ENCODE results near the gene NALCN. TPM values are rescaled to one million over a fixed set of nuclear protein-coding genes. Genes with fewer than 3 reads are reported as not detected.

Gene NALCN
- total and polyA plus RNA-seq, 5 experiments from 2014 or later: not detected

GRCh38 chr13:101434486-101434885, 18.2 kb upstream of the NALCN start:
- no peaks in the 10 kb centered on the region for H3K36me3 Mint-ChIP-seq
- DNase-seq (no peak), ATAC-seq (no peak)
- H3K9me3 Mint-ChIP-seq: peaks cover 0 to 7% (median 0%) of the 10 kb centered on the region in 9 donors
- POLR2A ChIA-PET: no interaction called here
- H3K27ac Mint-ChIP-seq: no peak overlapping the region
- peaks cover 6 to 18% (median 9%) of the 10 kb centered on the region in 5 donors for H3K27me3 Mint-ChIP-seq
- H3K4me3 Mint-ChIP-seq: no peak overlapping the region
- H3K4me1 Mint-ChIP-seq: no peaks in the 10 kb centered on the region

GRCh38 chr13:101433895-101434294, 17.6 kb upstream of the NALCN start:
- ATAC-seq (no peak), DNase-seq (no peak)
- Mint-ChIP-seq H3K27ac (peak overlapping the region in 1 of 10 donors; percentile 11), H3K9me3 (peaks cover 0 to 7% (median 0%) of the 10 kb centered on the region in 9 donors), H3K4me3 (no peak overlapping the region), H3K36me3 (no peaks in the 10 kb centered on the region), H3K27me3 (peaks cover 6 to 18% (median 12%) of the 10 kb centered on the region in 5 donors), H3K4me1 (no peaks in the 10 kb centered on the region)
- POLR2A ChIA-PET: no interaction called here

- H3K9me3 Mint-ChIP-seq: peaks cover 0 to 7% (median 0%) of the 10 kb centered on the region in 9 donors
- ATAC-seq: no peak
- no peak overlapping the region for H3K27ac Mint-ChIP-seq
- H3K4me1 Mint-ChIP-seq: no peaks in the 10 kb centered on the region
- DNase-seq: no peak
- no peak overlapping the region for H3K4me3 Mint-ChIP-seq
- H3K36me3 Mint-ChIP-seq: no peaks in the 10 kb centered on the region
- POLR2A ChIA-PET: no interaction called here
- peaks cover 4 to 21% (median 10%) of the 10 kb centered on the region in 5 donors for H3K27me3 Mint-ChIP-seq
Measured at GRCh38 chr13:101429733-101430132, 13.4 kb upstream of the NALCN start.

GRCh38 chr13:101425623-101426022, 9.3 kb upstream of the NALCN start:
- POLR2A ChIA-PET: no interaction called here
- H3K4me3 Mint-ChIP-seq: no peak overlapping the region
- H3K36me3 Mint-ChIP-seq: no peaks in the 10 kb centered on the region
- no peak overlapping the region for H3K27ac Mint-ChIP-seq
- H3K27me3 Mint-ChIP-seq: peaks cover 0 to 11% (median 3%) of the 10 kb centered on the region in 5 donors
- H3K9me3 Mint-ChIP-seq: peaks cover 0 to 6% (median 0%) of the 10 kb centered on the region in 9 donors
- H3K4me1 Mint-ChIP-seq: no peaks in the 10 kb centered on the region
- ATAC-seq (no peak), DNase-seq (no peak)

- no peaks in the 10 kb centered on the region for H3K4me1 Mint-ChIP-seq
- no peak overlapping the region for H3K27ac Mint-ChIP-seq
- H3K9me3 Mint-ChIP-seq: peaks cover 0 to 6% (median 0%) of the 10 kb centered on the region in 9 donors
- POLR2A ChIA-PET: no interaction called here
- no peak for ATAC-seq
- H3K4me3 Mint-ChIP-seq: no peak overlapping the region
- H3K27me3 Mint-ChIP-seq: peaks cover 2 to 11% (median 3%) of the 10 kb centered on the region in 5 donors
- DNase-seq: no peak
- H3K36me3 Mint-ChIP-seq: no peaks in the 10 kb centered on the region
Measured at GRCh38 chr13:101425156-101425471, 8.8 kb upstream of the NALCN start.

GRCh38 chr13:101424381-101425155, 8.3 kb upstream of the NALCN start:
- ATAC-seq (no peak), DNase-seq (no peak)
- no peak overlapping the region for H3K4me3 Mint-ChIP-seq
- H3K4me1 Mint-ChIP-seq: no peaks in the 10 kb centered on the region
- POLR2A ChIA-PET: no interaction called here
- H3K9me3 Mint-ChIP-seq: peaks cover 0 to 6% (median 0%) of the 10 kb centered on the region in 9 donors
- peaks cover 2 to 13% (median 4%) of the 10 kb centered on the region in 5 donors for H3K27me3 Mint-ChIP-seq
- H3K27ac Mint-ChIP-seq: no peak overlapping the region
- H3K36me3 Mint-ChIP-seq: no peaks in the 10 kb centered on the region

GRCh38 chr13:101423872-101424271, 7.6 kb upstream of the NALCN start:
- POLR2A ChIA-PET: no interaction called here
- H3K4me3 Mint-ChIP-seq: no peak overlapping the region
- H3K4me1 Mint-ChIP-seq: no peaks in the 10 kb centered on the region

GRCh38 chr13:101417501-101417900, 1.2 kb upstream of the NALCN start:
- H3K4me3 Mint-ChIP-seq: no peak overlapping the region

More at GRCh38 chr13:101423872-101424271, 7.6 kb upstream of the NALCN start:
- peaks cover 4 to 17% (median 9%) of the 10 kb centered on the region in 5 donors for H3K27me3 Mint-ChIP-seq
- no peak overlapping the region for H3K27ac Mint-ChIP-seq
- ATAC-seq (no peak), DNase-seq (no peak)
- H3K36me3 Mint-ChIP-seq: no peaks in the 10 kb centered on the region
- peaks cover 0 to 6% (median 0%) of the 10 kb centered on the region in 9 donors for H3K9me3 Mint-ChIP-seq

GRCh38 chr13:101417043-101417406, 717 bp upstream of the NALCN start:
- POLR2A ChIA-PET: no interaction called here
- Mint-ChIP-seq H3K4me3 (peak overlapping the region in 5 of 10 donors; percentile 39 to 73 (median 48)), H3K27ac (no peak overlapping the region)

More at GRCh38 chr13:101417501-101417900, 1.2 kb upstream of the NALCN start:
- DNase-seq: no peak
- H3K4me1 Mint-ChIP-seq: peaks cover 0 to 9% (median 3%) of the 10 kb centered on the region in 4 donors
- no peaks in the 10 kb centered on the region for H3K36me3 Mint-ChIP-seq
- ATAC-seq: no peak
- no peak overlapping the region for H3K27ac Mint-ChIP-seq
- POLR2A ChIA-PET: no interaction called here
- H3K27me3 Mint-ChIP-seq: peaks cover 25 to 49% (median 39%) of the 10 kb centered on the region in 5 donors
- peaks cover 0 to 6% (median 0%) of the 10 kb centered on the region in 9 donors for H3K9me3 Mint-ChIP-seq

GRCh38 chr13:101415358-101416174, 742 bp downstream of the NALCN start:
- POLR2A ChIA-PET: no interaction called here
- ATAC-seq (no peak), DNase-seq (no peak)
- Mint-ChIP-seq H3K27ac (no peak overlapping the region), H3K4me1 (peaks cover 0 to 9% (median 3%) of the 10 kb centered on the region in 4 donors), H3K4me3 (peak overlapping the region in 4 of 10 donors; percentile 3 to 31 (median 16)), H3K36me3 (no peaks in the 10 kb centered on the region), H3K9me3 (peaks cover 0 to 3% (median 0%) of the 10 kb centered on the region in 9 donors), H3K27me3 (peaks cover 28 to 64% (median 35%) of the 10 kb centered on the region in 5 donors)

More at GRCh38 chr13:101417043-101417406, 717 bp upstream of the NALCN start:
- Mint-ChIP-seq H3K9me3 (peaks cover 0 to 6% (median 0%) of the 10 kb centered on the region in 9 donors), H3K4me1 (peaks cover 0 to 9% (median 3%) of the 10 kb centered on the region in 4 donors), H3K27me3 (peaks cover 25 to 52% (median 39%) of the 10 kb centered on the region in 5 donors), H3K36me3 (no peaks in the 10 kb centered on the region)
- DNase-seq: no peak
- ATAC-seq: no peak

GRCh38 chr13:101412076-101412475, 4.2 kb downstream of the NALCN start:
- no peak overlapping the region for H3K27ac Mint-ChIP-seq
- H3K4me1 Mint-ChIP-seq: peaks cover 0 to 8% (median 3%) of the 10 kb centered on the region in 4 donors
- no peaks in the 10 kb centered on the region for H3K9me3 Mint-ChIP-seq
- ATAC-seq (no peak), DNase-seq (no peak)
- no peak overlapping the region for H3K4me3 Mint-ChIP-seq
- H3K36me3 Mint-ChIP-seq: no peaks in the 10 kb centered on the region
- POLR2A ChIA-PET: no interaction called here
- peaks cover 16 to 48% (median 22%) of the 10 kb centered on the region in 5 donors for H3K27me3 Mint-ChIP-seq

- Mint-ChIP-seq H3K36me3 (no peaks in the 10 kb centered on the region), H3K27ac (no peak overlapping the region), H3K4me1 (no peaks in the 10 kb centered on the region), H3K9me3 (peaks cover 0 to 3% (median 0%) of the 10 kb centered on the region in 9 donors), H3K4me3 (no peak overlapping the region), H3K27me3 (peaks cover 7 to 41% (median 16%) of the 10 kb centered on the region in 5 donors)
- POLR2A ChIA-PET: no interaction called here
- no peak for DNase-seq
- no peak for ATAC-seq
Measured at GRCh38 chr13:101408992-101409656, 7.2 kb downstream of the NALCN start.

Measured in naive thymus-derived CD8-positive, alpha-beta T cell (primary cell).